C4-2B (cell line): ENCODE measurements around the gene SLC1A2.

Source experiments
- H3K27ac ChIP-seq: fragments of 450-650 bp; 2 replicates; pipeline ENCODE4 v1.5.1; 2017
- CTCF ChIP-seq: fragments of 450-650 bp; conservative IDR thresholded peaks from 2 replicates; pipeline ENCODE4 v1.5.1; 2017; ENCODE audit warnings: mild to moderate bottlenecking
- ZFX ChIP-seq: fragments of 450-650 bp; IDR thresholded peaks from 2 replicates; pipeline ENCODE4 v1.6.1; 2017

SLC1A2 gene

GRCh38 chr11:35235936-35236666 lies 183.3 kb downstream of the SLC1A2 start:
- peak overlapping the region; percentile 25; the same call in 1 of the 2 replicates for H3K27ac ChIP-seq

GRCh38 chr11:35235498-35235897 lies 183.9 kb downstream of the SLC1A2 start:
- no peak overlapping the region for H3K27ac ChIP-seq
- TF ChIP-seq CTCF (no peak), ZFX (no peak)

More at GRCh38 chr11:35235936-35236666, 183.3 kb downstream of the SLC1A2 start:
- no peak for TF ChIP-seq ZFX
- TF ChIP-seq CTCF, result no peak

DNA sequence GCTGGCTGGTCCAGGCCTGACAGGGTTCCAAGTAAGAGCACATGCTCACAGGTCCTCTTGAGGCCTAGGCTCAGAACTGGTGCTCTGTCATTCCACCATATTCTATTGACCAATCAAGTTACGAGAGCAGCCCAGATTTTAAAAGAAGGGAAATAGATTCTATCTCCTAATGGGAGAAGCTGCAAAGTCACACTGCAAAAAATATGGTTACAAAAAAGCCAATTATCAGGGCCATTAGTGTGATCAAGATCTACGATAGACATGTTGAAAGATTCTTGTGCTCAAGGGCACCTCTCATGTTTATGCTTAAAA lies 184.2 kb downstream of the SLC1A2 start:
- TF ChIP-seq ZFX (no peak), CTCF (no peak)
- no peak overlapping the region for H3K27ac ChIP-seq

DNA sequence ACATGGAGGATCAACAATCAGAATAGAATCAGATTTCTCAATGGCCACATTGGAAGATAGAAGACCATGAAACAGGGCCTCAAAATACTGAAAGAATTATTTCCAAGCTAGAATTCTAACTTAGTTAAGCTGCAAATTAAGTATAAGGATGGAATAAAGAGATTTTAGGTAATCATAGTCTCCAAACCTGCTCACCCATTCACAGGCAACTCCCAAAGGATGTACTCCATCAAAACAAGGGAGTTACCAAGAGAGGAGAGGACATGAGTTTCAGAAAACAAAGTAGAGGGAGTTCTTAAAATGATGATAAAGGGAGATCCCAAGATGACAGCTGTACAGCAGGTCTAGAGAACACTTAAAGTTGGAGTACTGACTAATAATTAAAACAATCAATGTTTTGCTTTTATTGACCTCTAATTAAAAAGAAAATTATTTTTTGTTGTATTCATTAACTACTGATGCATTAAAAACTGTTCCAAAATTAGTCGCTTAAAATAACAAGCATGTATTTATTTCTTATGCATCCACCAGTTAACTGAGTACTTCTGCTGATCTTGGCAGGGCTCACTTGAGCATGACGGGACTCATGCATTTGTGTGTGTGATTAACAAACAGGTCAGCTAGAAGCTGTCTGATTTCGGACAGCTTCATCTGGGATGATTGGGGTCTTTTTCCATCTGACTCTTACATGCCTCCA lies 184.8 kb downstream of the SLC1A2 start:
- TF ChIP-seq CTCF (no peak), ZFX (no peak)
- no peak overlapping the region for H3K27ac ChIP-seq

DNA sequence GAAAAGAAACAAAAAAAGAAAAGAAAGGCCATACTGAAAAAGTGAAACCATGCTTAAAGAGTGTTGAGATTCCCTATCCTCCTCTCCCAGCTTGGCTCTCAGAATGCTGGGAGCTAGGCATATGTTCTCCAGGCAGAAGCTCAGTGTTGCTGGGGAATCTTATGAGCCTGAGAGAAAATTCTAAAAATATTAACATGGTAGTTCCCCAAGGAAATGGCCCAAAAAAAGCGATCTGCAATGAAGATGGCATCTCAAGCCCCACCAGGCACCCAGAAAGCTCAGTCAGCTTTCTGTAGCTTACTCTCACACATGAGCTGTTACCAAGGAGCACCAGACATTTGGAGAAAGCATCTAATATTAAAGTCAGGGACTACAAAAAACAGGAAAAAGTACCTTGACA lies 185.8 kb downstream of the SLC1A2 start:
- no peak overlapping the region for H3K27ac ChIP-seq

DNA sequence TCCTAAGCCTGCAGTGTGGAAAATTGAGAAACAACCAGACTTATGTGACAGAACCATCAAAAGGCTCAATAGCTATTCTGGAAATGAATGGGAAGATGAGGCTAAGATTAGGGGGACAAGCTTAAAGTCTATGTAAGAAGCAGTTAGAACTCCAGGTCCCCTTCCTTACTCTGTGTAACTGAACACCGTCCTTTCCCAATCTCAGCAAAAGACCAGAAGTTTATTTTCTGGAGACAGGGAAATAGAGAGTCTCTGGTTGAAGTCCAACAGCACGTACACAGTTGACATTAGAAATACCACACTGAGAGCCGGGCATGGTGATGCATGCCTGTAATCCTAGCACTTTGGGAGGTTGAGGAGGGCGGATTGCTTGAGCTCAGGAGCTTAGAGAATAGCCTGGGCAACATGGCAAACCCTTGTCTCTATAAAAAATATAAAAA lies 186.4 kb downstream of the SLC1A2 start:
- no peak overlapping the region for H3K27ac ChIP-seq

More for the DNA sequence above, 185.8 kb downstream of the SLC1A2 start:
- TF ChIP-seq CTCF, result no peak
- no peak for TF ChIP-seq ZFX

More for the DNA sequence above, 186.4 kb downstream of the SLC1A2 start:
- TF ChIP-seq ZFX, result no peak
- no peak for TF ChIP-seq CTCF
